ENCODE data around the gene CYFIP2.

DNA sequence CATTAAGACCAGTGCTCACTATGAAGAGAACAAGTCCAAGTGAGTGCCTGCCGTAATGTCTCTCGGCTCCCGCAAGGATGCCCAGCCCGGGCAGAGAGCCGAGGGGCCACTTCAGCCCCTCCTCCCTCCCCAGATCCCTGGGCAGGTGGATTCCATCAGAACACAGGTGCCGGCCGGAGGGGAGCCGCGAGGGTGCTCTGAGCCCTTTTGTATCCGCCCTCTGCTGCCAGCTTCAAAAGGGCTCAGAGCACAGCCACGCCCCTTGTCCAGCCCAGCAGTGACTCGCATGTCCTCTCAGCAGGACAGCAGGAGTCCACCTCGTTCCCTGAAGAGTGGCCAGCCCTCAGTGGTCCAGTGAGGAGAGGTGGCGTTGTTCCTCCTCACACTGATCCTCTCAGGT lies 43.9 kb downstream of the CYFIP2 start:
- no peak for TF ChIP-seq POLR2A (IDR thresholded peaks at IDR 0.05)
- TF ChIP-seq, protein P1, sequence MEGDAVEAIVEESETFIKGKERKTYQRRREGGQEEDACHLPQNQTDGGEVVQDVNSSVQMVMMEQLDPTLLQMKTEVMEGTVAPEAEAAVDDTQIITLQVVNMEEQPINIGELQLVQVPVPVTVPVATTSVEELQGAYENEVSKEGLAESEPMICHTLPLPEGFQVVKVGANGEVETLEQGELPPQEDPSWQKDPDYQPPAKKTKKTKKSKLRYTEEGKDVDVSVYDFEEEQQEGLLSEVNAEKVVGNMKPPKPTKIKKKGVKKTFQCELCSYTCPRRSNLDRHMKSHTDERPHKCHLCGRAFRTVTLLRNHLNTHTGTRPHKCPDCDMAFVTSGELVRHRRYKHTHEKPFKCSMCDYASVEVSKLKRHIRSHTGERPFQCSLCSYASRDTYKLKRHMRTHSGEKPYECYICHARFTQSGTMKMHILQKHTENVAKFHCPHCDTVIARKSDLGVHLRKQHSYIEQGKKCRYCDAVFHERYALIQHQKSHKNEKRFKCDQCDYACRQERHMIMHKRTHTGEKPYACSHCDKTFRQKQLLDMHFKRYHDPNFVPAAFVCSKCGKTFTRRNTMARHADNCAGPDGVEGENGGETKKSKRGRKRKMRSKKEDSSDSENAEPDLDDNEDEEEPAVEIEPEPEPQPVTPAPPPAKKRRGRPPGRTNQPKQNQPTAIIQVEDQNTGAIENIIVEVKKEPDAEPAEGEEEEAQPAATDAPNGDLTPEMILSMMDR (IDR thresholded peaks at IDR 0.05): no peak

Data from esophagus squamous epithelium (tissue), 4 donors.